ENCODE results near the gene ELOA. TPM values are rescaled to one million over a fixed set of nuclear protein-coding genes. Genes with fewer than 3 reads are reported as not detected.
"Not testable (repeated sequence)": the region's sequence is repeated elsewhere in the genome, so short reads cannot be mapped to it uniquely, and the experiment has no call there.

The ELOA gene
- polyA plus RNA-seq, 4 donors: 32.2 to 41.2 (median 36.0) TPM

DNA sequence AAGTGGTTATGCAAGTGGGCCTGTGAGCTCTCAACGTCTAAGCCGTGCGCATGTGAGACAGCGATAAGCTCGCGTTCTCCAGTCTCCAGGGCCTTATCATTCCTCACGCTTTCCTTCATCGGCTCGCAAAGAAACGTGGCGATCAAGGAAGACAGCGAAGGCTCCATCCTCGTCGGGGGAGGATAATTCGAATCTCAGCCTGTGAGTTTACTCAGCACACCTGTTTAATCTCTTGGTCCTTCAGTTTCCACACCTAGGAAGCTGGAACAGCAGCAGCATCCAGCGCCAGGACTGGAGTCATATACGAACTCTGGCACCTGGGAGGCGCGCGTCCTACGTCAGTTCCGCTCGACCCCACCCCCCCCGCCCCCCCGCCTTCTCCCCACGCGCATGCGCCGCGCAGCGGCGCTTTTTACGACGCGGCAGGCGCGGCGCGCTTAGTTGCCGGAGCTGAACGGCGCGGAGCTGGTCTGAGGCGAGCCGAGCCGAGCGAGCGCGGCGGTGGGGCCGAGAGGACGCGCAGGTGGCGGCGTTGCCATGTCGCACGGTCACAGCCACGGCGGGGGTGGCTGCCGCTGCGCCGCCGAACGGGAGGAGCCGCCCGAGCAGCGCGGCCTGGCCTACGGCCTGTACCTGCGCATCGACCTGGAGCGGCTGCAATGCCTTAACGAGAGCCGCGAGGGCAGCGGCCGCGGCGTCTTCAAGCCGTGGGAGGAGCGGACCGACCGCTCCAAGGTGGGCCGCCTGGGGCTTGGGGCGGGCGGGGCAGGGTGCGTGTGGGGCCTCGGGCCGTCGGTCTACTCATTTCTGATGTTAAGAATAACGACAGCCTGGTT is 34.9 kb downstream of the ELOA start, which contains the start of gene PITHD1:
Gene PITHD1 (plus strand): TSS at position 440 of the 836 bp plus-strand sequence. CDS start 98 bp downstream, at position 538.
- DNase-seq (ENCODE audit: low read depth in 4 of 4, low spot score in 3 of 4): peak in 3 of 4 donors; percentile 77 to 80 (median 77)

DNA sequence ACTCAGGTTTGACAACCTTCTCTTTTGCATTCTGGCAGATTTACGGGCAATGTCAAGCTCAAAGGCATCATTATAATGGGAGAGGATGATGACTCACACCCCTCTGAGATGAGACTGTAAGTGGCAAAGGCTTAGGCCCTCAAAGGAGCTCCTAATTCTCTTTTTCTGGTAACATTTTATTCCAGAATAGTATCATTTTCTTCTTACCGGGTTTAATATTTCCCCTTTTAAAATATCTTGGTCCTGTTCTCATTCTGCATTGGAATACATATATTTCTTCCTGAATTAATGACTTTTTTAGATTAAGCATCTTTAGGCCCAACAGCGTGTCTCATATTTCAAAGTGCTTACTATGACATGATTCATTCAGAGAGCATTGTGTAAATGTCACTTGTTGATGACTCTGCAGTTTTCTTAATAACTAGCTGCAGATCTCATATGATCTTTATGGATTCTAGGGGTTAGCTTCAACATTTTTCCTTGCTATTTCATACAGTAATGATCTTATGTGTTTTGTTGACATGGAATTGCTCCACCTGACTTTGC is 36.6 kb downstream of the ELOA start:
- no peak for DNase-seq (ENCODE audit: low read depth in 4 of 4, low spot score in 3 of 4)

DNA sequence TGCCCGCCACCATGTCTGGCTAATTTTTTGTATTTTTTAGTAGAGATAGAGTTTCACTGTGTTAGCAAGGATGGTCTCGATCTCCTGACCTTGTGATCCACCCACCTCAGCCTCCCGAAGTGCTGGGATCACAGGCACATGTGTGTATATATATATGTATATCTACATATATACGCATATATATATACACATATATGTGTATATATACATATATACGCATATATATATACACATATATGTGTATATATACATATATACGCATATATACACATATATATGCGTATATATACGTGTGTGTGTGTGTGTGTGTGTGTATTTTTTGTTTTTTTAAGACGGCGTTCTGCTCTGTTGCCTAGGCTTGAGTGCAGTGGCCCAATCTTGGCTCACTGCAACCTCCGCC is 39.9 kb downstream of the ELOA start:
- not testable (repeated sequence) for DNase-seq (ENCODE audit: low read depth in 4 of 4, low spot score in 3 of 4)

DNA sequence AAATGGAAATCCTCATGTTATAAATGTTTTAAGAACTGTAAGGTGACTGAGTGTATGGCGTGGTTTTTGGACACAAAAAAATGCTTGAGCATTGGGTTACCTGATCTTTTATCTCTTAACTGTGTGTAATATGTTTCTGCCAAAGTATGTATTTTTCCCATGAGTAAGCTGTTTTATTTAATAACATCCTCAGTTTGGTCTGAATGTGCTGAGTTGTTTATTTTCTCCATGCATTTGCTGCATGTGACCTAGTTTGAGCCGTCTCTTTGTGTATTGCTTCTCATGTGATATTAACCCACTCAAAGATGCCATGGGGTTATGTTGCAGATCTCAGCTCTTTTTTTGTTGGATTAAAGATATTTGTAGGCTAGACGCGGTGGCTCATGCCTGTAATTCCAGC is 41.6 kb downstream of the ELOA start:
- DNase-seq (ENCODE audit: low read depth in 4 of 4, low spot score in 3 of 4): no peak

DNA sequence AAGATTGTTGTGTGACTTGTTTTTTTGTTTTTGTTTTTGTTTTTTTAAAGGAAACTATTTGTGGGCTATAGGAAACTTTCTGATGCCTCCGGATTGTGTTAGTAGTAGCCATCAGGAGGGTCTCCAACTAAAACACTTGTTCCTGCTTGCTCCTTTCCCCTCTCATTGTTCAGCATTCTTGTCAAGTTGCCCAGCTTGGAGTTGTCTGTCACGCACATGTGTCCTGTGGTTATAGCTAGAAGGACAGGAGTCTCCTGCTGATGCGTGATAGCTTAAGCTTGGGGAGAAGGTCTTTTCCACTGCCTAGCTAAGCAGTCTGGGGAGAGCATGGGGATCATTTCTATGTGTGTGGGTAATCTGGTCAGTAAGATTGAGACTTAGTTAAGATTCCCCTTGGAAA is 44.4 kb downstream of the ELOA start:
- DNase-seq (ENCODE audit: low read depth in 4 of 4, low spot score in 3 of 4): no peak

DNA sequence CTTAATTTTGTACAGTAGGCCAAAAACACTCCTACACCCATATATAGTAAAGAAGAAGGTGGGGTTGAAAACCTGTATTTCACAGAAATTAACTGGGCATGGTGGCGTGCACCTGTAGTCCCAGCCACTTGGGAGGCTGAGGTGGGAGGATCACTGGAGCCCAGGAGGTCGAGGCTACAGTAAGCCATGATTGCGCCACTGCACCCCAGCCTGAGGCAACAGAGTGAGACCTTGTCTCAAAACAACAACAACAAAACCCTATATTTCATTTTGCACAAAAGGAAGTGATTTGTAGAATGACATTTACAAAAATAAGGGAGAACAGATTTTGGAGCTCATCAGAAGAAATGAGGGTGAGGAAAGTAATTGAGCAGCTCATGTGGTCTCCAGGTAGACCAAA is 45.4 kb downstream of the ELOA start:
- DNase-seq (ENCODE audit: low read depth in 4 of 4, low spot score in 3 of 4): no peak

DNA sequence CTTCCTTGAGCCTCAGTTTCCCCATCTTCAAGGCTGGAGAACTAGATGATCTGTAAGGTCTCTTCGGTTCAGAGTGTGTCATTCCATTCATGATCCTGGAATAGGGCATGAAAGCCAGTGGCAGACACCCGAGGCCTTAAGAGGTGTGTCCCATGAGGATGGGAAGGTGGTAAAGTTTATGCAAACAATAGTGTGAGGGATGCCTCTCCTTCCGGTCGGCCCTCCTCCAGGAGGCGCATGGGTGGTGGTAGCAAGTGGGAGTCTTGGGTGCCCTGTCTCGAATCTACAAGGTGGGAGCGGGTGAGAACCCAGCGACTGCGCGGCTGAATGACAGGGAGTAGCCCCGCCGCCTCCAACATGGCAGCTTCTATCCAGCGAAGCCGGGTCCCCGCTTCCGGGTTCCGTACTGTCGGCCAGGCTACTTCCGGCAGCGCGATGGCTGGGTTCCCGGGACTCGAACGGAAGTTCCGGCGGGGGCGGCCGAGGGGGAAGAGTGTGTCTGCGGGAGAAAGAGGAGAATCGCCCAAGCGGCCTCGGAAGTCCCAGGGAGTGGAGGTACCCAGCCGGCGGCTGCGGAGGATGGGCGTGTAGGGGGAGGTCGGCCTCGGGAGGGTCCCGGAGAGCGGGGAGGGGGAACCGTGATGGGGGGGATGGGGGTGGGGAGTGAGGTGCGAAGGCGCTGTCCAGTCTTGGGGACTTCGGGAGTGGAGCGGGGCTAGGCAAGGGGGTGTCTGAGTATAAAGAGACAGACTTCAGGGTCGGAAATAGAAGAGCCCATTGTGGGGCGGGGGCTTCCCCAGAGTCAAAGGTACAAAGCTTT is 47.6 kb downstream of the ELOA start, which contains the start of gene LYPLA2:
Gene LYPLA2 (plus strand): TSS at position 450 of the 820 bp plus-strand sequence. CDS start 1,538 bp downstream, outside the sequence.
- DNase-seq (ENCODE audit: low read depth in 4 of 4, low spot score in 3 of 4): peak; percentile 83 to 87 (median 84)

DNA sequence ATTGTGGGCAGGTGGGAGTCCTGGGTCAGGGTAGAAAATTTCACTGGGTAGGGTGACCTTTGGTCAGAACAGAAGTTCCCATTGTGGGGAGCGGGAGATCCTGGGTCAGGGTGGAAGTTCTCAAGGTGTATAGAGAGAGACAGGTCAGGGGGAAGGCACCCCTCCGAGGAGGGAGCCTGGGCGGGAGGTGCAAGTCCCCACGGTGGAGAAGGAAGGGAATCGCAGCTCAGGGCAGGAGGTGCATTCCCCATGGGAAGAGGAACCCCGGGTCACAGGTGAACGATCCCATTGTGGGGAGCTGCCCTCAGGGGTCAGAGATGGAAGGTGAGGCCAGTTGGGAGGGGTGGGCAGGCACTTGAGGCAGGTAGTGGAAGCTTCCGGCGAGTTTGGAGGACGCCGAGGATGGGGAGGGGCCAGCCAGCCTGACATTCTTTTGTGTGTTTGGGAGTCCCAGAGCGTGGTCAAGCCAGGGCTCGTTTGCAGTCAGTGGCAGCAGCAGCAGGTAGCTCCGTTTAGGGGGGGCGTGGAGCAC is 48.3 kb downstream of the ELOA start:
- DNase-seq (ENCODE audit: low read depth in 4 of 4, low spot score in 3 of 4): no peak

DNA sequence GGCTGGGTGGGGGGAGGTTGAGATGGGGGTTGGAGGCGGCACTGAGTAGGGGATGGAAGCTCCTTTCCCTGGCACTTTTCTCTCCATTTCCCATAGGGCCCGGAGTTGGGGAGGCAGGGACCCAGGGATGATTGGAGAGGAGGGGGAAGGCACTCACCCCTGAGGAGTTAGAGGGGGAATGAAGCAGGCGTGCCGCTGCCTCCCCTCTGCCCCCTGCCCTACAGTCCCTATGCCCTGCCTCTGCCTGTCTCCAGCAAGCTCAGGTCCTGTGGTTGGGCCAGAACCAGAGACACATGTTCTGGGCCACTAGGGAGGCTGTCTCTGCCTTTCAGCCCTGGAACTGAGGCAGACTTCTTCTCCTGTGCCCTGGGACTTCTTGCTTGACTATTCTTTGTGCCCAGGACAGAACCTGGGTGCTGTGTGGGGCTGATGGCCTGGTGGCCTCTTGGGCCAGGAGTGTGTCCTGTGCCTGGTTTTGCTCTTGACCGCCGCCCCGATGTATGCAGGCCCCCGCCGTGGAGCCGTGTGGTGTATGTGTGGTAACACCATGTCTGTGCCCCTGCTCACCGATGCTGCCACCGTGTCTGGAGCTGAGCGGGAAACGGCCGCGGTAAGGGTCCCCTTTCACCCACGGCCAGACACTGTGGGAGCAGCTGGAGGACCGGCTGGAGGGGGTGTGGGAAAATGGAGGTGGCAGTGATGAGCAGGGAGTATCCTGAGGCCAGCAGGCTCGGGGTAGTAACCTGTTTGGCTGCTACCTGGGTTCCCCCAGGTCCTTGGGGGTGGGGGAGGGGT is 49.1 kb downstream of the ELOA start:
- no peak for DNase-seq (ENCODE audit: low read depth in 4 of 4, low spot score in 3 of 4)

DNA sequence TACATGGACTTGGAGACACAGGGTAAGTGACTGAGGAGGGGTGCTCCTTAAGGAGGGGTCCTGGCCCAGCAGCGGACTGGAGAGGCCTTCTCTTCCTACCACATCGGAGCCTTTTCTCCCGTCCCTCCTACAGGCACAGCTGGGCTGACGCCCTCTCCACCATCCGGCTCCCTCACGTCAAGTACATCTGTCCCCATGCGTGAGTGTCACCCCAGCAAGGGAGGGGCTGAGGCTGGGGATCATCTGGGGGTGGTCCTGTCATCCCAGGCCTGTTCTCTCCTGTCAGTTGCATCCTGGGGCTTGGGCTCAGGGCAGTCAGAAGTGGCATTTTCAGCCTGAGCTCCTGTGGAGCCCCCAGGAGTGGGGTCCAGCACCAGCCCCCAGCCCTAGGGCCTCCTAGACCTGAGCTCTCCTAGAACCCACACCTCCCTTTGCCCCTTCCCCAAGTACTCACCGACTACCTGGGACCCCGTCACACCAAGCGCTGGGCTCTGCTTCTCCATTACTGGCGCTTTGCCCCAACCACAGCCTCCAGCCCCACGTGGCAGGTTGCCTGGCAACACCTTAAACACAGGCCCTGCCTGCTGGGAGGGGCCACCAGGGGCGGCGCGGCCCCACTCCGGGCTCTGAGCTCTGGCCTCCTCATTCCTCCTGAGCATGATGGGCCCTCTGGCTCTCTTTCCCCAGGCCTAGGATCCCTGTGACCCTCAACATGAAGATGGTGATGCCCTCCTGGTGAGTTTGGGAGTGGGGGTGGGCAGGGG is 49.9 kb downstream of the ELOA start:
- DNase-seq (ENCODE audit: low read depth in 4 of 4, low spot score in 3 of 4): no peak

DNA sequence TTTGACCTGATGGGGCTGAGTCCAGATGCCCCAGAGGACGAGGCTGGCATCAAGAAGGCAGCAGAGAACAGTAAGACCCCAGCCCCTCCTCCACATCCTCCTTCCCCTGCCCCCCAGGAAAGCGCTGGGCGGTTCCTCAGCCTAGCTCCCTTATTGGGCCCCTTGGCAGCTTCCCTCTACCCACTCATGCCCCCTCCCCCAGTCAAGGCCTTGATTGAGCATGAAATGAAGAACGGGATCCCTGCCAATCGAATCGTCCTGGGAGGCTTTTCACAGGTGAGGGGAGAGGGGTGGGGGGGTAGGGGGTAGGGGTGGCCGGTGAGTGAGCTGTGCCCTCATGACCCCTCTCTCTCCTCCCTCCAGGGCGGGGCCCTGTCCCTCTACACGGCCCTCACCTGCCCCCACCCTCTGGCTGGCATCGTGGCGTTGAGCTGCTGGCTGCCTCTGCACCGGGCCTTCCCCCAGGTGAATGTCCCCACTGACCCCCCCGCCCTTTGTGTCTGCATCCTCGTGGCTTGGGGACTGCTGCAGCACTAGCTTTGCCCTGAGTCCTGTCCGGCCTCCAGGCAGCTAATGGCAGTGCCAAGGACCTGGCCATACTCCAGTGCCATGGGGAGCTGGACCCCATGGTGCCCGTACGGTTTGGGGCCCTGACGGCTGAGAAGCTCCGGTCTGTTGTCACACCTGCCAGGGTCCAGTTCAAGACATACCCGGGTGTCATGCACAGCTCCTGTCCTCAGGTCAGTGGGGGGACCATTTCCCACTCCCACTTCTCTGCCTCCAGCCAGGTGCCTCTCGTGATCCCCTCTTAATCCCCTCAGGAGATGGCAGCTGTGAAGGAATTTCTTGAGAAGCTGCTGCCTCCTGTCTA is 50.8 kb downstream of the ELOA start:
- DNase-seq (ENCODE audit: low read depth in 4 of 4, low spot score in 3 of 4): no peak

DNA sequence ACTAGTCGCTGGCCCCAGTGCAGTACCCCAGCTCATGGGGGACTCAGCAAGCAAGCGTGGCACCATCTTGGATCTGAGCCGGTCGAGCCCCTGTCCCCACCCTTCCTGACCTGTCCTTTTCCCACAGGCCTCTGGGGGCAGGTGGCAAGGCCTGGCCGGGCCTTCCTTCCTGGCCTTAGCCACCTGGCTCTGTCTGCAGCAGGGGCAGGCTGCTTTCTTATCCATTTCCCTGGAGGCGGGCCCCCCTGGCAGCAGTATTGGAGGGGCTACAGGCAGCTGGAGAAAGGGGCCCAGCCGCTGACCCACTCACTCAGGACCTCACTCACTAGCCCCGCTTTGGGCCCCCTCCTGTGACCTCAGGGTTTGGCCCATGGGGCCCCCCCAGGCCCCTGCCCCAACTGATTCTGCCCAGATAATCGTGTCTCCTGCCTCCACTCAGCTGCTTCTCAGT is 51.5 kb downstream of the ELOA start:
- not testable (repeated sequence) for DNase-seq (ENCODE audit: low read depth in 4 of 4, low spot score in 3 of 4)

DNA sequence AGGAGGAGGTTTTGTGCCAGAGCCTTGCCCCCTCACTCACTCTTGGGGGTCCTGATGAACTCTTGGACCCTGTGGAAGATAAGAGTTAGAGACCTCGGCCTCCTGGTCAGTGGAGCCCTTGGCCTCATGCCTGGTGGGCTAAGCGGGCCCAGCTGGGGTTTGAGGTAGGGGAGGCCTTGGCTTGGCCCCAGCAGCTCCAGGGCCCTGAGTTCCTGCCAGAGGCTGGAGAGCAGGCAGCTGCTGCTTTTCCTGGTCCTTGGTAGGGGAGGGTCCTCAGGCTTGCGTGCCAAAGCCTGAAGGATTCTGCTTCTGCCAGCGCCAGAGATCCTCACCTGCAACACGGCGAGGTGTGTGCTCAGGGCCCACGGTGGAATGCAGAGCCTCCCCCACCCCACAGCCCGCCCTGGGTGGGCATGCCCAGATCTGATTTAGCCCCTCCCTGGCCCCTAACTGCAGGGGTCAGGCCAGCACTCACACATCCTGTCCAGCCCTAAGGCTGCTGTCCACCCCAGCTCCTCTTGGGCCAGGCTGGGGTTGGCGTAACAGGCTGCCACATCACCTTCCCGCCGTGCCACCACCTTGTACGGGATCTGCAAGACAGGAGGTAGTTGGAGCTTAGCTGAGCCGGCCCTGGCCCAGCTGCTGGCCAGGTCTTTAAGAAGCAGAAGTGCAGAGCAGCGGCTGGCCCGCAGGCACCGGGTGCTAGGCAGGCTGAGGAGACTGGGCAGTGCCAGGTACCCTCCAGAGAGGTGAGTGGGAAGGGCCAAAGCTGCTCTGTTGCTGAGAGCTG is 52.6 kb downstream of the ELOA start:
- DNase-seq (ENCODE audit: low read depth in 4 of 4, low spot score in 3 of 4): no peak

DNA sequence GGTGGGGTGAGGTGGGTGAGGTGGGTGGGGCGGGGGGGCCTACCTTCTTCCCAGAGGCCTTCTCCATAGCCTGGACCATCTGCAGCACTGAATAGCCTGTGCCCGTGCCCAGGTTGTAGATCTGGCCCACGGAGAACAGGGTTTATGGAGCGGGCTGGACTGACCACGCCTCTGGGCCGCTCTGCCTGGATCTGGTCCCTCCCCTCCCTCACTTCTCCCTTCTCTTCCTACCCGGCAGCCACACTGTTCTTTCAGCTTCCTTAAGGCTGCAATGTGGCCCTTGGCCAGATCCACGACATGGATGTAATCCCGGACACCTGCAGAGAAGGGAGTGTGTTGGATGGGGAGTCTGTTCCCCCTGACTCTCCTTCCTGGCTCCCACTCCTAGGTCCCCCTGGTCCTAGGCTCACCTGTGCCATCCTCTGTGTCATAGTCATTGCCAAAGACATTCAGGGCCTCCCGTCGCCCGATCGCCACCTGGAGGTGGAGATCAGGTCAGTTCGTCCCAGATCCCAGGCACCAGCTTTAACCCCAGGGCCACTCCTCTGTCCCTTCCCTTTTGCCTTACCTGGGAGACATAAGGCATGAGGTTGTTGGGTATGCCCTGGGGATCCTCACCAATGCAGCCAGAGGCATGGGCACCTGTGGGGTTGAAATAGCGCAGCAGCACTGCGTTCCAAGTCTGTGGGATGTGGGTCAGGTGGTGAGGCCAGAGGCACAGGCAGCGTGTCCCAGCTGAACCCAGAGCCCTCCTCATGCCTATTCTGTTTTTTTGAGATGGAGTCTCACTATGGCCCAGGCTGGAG is 53.4 kb downstream of the ELOA start:
- DNase-seq (ENCODE audit: low read depth in 4 of 4, low spot score in 3 of 4): no peak

DNA sequence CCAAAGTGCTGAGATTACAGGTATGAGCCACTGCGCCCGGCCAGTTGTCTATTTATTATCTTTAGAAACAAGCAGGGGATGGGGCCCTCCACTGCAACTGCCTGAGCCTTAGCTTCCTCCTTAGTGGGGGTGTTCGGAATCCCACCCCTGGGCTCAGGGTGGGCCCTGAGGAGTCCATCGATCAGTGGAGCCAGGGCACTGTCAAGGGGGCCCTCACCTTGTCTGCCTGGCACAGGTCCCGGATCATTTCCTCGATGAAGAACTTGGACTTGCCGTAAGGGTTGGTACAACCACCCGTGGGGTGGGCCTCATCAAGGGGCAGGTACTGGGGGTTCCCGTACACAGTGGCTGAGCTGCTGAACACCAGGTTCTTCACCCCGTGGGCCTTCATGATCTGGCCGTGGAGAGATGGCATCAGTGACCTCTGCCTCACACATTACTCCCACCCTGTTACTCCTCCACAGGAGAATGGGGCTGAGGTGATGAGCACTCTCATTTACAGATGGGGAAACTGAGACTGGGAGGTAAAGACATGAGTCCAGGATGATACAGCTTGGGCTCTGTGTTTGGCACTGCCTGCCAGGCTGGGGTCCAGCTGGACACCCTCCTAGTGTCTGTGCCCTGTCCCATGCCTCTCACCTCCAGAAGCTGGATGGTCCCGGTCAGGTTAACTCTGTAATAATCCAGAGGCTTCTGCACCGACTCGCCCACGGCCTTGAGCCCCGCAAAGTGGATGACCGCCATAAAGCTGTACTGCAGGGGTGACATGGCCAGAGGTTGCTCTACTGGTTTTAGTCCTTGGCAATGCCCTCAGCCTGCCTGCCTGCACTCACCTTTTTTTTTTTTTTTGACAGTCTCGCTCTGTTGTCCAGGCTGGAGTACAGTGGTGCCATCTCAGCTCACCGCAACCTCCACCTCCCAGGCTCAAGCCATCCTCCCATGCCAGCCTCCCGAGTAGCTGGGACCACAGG is 54.5 kb downstream of the ELOA start:
- DNase-seq (ENCODE audit: low read depth in 4 of 4, low spot score in 3 of 4): no peak

All from right renal pelvis (tissue), 4 donors.